CD4-positive, alpha-beta T cell treated with Interleukin-4 for 1 hour (primary cell): ENCODE data around the gene CYB561.

ENCODE experiments used
- DNase-seq, 2 donors: peaks; one replicate each; pipeline ENCODE4 v3.0.0-alpha.2; 2020 to 2022

The CYB561 gene, protein sequence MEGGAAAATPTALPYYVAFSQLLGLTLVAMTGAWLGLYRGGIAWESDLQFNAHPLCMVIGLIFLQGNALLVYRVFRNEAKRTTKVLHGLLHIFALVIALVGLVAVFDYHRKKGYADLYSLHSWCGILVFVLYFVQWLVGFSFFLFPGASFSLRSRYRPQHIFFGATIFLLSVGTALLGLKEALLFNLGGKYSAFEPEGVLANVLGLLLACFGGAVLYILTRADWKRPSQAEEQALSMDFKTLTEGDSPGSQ

GRCh38 chr17:63445954-63446752, at the start of gene CYB561:
CYB561 (minus strand) TSS chr17:63446306; CDS start chr17:63437547, 8,759 bp downstream.
- DNase-seq = peak; percentile 80

GRCh38 chr17:63495491-63495890, 49.4 kb upstream of the CYB561 start:
- no peak for DNase-seq

GRCh38 chr17:63494300-63494928, 48.3 kb upstream of the CYB561 start:
- DNase-seq = no peak

- DNase-seq = no peak
Measured at GRCh38 chr17:63493411-63493810, 47.3 kb upstream of the CYB561 start.

- no peak for DNase-seq
Measured at GRCh38 chr17:63492940-63493339, 46.8 kb upstream of the CYB561 start.

- DNase-seq = no peak
Measured at GRCh38 chr17:63491977-63492618, 46.0 kb upstream of the CYB561 start.

- DNase-seq = no peak
Measured at GRCh38 chr17:63491413-63491812, 45.3 kb upstream of the CYB561 start.

GRCh38 chr17:63490858-63491400, 44.8 kb upstream of the CYB561 start:
- DNase-seq = no peak

GRCh38 chr17:63490329-63490728, 44.2 kb upstream of the CYB561 start:
- DNase-seq = no peak

- DNase-seq = no peak
Measured at GRCh38 chr17:63489291-63489690, 43.2 kb upstream of the CYB561 start.

GRCh38 chr17:63488851-63489250, 42.7 kb upstream of the CYB561 start:
- DNase-seq = no peak

DNA sequence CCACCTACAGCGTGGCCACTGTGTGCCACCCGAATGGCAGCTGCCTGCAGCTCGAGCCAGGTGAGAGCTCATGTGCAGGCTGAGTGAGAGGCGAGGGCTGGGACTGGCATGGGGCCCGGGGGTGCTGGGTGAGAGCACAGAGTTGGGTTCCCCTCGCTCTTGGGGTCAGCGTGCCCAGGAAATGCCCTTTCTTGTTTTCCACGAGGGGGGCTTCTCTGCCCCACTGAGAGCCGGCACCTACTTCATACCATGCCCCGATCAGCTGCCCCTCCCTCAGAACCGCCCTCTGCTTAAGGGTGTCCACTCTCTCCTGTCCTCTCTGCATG, 40.9 kb upstream of the CYB561 start:
- no peak for DNase-seq

GRCh38 chr17:63486317-63487013, 40.4 kb upstream of the CYB561 start:
- DNase-seq = no peak

- DNase-seq = no peak
Measured at GRCh38 chr17:63483655-63484575, 37.8 kb upstream of the CYB561 start.

GRCh38 chr17:63483038-63483437, 36.9 kb upstream of the CYB561 start:
- DNase-seq = no peak

- DNase-seq = no peak
Measured at GRCh38 chr17:63482509-63482908, 36.4 kb upstream of the CYB561 start.

DNA sequence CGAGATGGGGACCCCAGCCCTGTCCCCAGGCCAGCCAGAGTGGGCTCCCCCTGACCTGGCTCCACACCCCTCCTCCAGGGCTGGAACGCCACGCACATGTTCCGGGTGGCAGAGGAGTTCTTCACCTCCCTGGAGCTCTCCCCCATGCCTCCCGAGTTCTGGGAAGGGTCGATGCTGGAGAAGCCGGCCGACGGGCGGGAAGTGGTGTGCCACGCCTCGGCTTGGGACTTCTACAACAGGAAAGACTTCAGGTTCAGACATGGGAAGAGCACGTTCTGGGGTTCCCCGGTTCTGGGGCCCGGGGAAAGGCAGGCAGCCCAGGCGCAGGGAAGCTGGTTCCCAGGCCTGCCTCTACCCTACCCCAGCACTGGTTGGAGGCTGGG, 35.4 kb upstream of the CYB561 start:
- no peak for DNase-seq

- DNase-seq = no peak
Measured at GRCh38 chr17:63480826-63481487, 34.9 kb upstream of the CYB561 start.

- DNase-seq = no peak
Measured at GRCh38 chr17:63480192-63480784, 34.2 kb upstream of the CYB561 start.

GRCh38 chr17:63479495-63480184, 33.5 kb upstream of the CYB561 start:
- DNase-seq = no peak
